GM12864 (cell line): ENCODE data around the gene AAMDC.
"Not testable (repeated sequence)": the region's sequence is repeated elsewhere in the genome, so short reads cannot be mapped to it uniquely, and the experiment has no call there.

Source experiments
- DNase-seq: peaks from one replicate; pipeline ENCODE4 v3.0.0-alpha.2; 2011; ENCODE audit warnings: low read depth
- H3K4me3 ChIP-seq: 2 replicates; pipeline ENCODE4 v1.5.1; 2011; ENCODE audit warnings: mild to moderate bottlenecking, low read depth, low read length, control low read depth
- TF ChIP-seq, protein P1 (sequence below): IDR thresholded peaks from 2 replicates; pipeline ENCODE4 v1.5.1; 2011; ENCODE audit warnings: low read depth, mild to moderate bottlenecking, moderate library complexity, low read length, control low read depth, inconsistent platforms; ENCODE audit errors: missing control alignments

The AAMDC gene

GRCh38 chr11:77883775-77884174, 62.8 kb downstream of the AAMDC start:
- DNase-seq, result no peak
- TF ChIP-seq, protein P1, sequence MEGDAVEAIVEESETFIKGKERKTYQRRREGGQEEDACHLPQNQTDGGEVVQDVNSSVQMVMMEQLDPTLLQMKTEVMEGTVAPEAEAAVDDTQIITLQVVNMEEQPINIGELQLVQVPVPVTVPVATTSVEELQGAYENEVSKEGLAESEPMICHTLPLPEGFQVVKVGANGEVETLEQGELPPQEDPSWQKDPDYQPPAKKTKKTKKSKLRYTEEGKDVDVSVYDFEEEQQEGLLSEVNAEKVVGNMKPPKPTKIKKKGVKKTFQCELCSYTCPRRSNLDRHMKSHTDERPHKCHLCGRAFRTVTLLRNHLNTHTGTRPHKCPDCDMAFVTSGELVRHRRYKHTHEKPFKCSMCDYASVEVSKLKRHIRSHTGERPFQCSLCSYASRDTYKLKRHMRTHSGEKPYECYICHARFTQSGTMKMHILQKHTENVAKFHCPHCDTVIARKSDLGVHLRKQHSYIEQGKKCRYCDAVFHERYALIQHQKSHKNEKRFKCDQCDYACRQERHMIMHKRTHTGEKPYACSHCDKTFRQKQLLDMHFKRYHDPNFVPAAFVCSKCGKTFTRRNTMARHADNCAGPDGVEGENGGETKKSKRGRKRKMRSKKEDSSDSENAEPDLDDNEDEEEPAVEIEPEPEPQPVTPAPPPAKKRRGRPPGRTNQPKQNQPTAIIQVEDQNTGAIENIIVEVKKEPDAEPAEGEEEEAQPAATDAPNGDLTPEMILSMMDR, result no peak
- no peak overlapping the region for H3K4me3 ChIP-seq

DNA sequence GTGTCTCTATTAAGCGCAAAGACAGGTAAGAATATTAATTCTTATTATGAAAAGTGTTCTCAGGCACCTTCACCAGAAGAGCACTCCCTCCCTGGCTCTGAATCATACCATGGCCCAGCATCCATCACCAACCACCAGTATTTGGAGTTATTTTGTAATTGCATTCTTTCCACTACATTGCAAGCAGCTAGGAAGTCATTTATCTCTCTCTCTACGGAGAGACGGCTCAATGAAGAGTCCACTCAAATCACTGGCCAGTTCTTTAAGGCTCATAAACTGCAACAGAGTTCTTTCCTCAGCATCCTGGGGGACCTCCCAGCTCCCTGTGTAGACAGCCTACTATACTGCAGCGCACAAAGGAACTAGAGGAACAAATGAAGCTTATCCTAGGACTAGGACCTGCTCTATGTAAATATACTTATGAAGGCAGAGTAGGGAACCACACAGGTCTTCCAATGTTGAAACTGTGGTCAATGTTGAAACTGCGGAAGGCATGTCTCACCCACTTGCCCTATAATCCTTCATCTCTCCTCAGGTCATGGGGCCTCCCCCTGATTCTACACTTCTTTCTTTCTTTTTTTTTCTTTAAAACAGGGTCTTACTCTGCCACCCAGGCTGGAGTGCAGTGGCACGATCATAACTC, 63.4 kb downstream of the AAMDC start:
- DNase-seq, result no peak
- TF ChIP-seq, protein P1, result no peak
- no peak overlapping the region for H3K4me3 ChIP-seq

DNA sequence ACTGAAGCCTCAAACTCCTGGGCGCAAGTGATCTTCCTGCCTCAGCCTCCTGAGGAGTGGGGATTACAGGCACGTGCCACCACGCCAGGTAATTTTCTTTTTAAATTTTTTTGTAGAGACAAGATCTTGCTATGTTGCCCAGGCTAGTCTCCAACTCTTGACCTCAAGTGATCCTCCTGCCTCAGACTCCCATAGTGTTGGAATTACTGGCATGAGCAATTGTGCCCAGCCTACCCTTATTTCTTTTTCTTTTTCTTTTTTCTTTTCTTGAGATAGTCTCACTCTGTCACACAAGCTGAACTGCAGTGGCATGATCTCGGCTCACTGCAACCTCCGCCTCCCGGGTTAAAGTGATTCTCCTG, 63.9 kb downstream of the AAMDC start:
- no peak for DNase-seq
- TF ChIP-seq, protein P1, result no peak
- no peak overlapping the region for H3K4me3 ChIP-seq

DNA sequence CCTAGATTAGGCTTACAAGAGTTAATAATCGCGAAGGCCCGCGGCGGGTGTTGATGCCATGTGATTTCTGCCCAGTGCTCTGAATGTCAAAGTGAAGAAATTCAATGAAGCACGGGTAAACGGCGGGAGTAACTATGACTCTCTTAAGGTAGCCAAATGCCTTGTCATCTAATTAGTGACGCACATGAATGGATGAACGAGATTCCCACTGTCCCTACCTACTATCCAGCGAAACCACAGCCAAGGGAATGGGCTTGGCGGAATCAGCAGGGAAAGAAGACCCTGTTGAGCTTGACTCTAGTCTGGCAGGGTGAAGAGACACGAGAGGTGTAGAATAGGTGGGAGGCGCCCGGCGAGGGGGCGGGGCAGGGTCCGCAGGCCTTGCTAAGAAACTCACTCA, 65.5 kb downstream of the AAMDC start:
- TF ChIP-seq, protein P1, result no peak
- no peak for DNase-seq
- no peak overlapping the region for H3K4me3 ChIP-seq

DNA sequence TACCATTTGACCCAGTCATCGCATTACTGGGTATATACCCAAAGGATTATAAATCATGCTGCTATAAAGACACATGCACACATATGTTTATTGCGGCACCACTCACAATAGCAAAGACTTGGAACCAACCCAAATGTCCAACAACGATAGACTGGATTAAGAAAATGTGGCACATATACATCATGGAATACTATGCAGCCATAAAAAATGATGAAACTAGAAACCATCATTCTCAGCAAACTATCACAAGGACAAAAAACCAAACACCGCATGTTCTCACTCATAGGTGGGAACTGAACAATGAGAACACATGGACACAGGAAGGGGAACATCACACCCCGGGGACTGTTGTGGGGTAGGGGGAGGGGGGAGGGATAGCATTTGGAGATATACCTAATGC, 68.1 kb downstream of the AAMDC start:
- H3K4me3 ChIP-seq, DNase-seq: not testable (repeated sequence)

GRCh38 chr11:77890100-77890614, 69.2 kb downstream of the AAMDC start:
- H3K4me3 ChIP-seq, DNase-seq: not testable (repeated sequence)

DNA sequence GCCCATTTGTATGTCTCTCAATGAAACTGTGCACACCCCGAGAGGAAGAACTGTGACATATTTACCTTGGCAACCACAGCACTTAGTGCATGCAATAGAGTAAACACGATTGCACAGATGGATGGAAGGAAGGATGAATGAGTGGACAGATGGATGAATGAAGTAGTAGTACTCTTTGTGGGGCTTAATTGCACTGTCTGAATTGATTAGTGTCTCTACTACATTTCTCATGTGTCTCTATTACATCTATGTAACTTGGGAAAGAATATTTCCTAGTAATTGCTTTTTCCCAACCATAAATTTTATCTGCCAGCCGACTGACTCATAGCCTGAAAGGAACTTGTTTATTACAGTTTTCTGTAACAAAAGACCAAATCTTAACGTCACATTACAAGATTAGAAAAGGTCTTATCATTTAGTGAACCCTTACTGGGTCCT, 69.7 kb downstream of the AAMDC start:
- not testable (repeated sequence) for DNase-seq, H3K4me3 ChIP-seq

DNA sequence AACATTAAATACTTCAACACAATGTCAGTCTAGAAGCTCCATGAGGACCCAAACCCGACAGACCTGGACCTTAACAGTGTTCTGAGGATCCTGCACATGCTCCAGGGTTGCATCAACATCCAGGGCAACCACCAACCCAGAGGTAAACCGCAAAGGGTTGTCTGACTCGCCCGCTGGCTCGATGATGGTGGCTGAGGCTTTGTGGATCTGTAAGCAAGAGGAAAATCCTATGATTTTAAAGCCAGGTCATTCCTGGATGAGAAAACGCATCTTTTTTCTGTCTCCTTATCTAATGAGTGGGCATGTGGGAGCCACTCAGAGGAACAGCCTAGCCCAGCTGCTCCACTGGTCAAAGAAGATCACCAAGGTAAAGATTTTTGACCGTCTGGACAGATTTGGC, 70.3 kb downstream of the AAMDC start:
- DNase-seq, H3K4me3 ChIP-seq: not testable (repeated sequence)

DNA sequence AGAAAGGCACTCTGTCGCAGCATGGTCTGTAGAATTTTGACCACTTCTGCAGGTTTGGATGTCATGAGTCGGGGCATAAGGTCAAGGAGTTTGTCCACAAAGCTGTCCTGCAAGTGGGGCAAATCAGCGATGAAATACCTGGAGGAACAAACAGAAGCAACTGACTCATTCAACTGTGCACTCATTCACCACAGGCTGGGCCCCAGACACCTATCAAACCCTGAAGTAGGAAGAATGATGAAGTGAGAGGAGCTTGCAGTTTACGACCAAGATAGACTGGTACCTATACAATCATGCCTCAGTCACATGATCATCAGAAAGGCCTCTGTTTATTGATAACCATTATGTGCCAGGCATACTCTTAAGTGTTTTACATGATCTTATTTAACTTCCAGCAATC, 70.8 kb downstream of the AAMDC start:
- DNase-seq, H3K4me3 ChIP-seq: not testable (repeated sequence)

DNA sequence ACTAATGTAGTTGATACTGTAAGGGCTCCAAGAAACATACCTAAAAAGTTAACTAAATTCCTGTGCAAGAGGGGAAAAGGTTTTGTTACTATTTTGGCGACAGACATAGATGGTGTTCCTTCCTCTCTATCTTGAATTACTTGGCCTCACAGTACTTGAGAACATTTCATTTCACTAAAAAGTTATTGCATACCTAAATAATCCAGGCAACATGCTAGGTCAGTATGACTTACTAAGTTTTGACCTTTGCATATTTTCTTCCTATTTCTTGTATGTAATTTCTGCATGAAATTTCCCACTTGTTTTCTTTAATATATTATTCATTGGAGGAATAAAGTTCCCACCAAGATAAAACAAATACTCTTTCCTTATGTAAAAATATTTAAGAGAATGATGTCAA, 74.0 kb downstream of the AAMDC start:
- DNase-seq, H3K4me3 ChIP-seq: not testable (repeated sequence)
